ENCODE measurements around the gene STK39. TPM values are rescaled to one million over a fixed set of nuclear protein-coding genes. Genes with fewer than 3 reads are reported as not detected.

Gene STK39
- total RNA-seq, 6 experiments from 2014 or later = 0.29 to 1.2 (median 0.60) TPM

GRCh38 chr2:168075446-168075845, 171.9 kb downstream of the STK39 start:
- Histone ChIP-seq H3K9me3 (no peaks in the 10 kb centered on the region), H3K27ac (no peak overlapping the region), H3K4me1 (no peaks in the 10 kb centered on the region), H3K36me3 (no peaks in the 10 kb centered on the region), H3K27me3 (no peaks in the 10 kb centered on the region), H3K4me3 (no peak overlapping the region)
- 72% methylated on average over 2 of the region's 2 CpGs for WGBS (ENCODE audit: insufficient coverage, low coverage, low lambda C conversion rate, missing lambda C conversion rate)
- ATAC-seq = no peak
- no peak for DNase-seq
- intact Hi-C loops (cut with DNase I) = no loop called here
- no peak for TF ChIP-seq CTCF (IDR thresholded peaks at IDR 0.05)
- no peak for TF ChIP-seq POLR2A (IDR thresholded peaks at IDR 0.05)

- Histone ChIP-seq H3K27me3 (no peaks in the 10 kb centered on the region), H3K36me3 (no peaks in the 10 kb centered on the region), H3K4me3 (no peak overlapping the region), H3K9me3 (no peaks in the 10 kb centered on the region), H3K4me1 (no peaks in the 10 kb centered on the region), H3K27ac (no peak overlapping the region)
- intact Hi-C loops (cut with DNase I) = no loop called here
- WGBS (ENCODE audit: insufficient coverage, low coverage, low lambda C conversion rate, missing lambda C conversion rate) = 87% methylated on average over 1 of the region's 1 CpG
- ATAC-seq = no peak
- no peak for DNase-seq
- no peak for TF ChIP-seq POLR2A (IDR thresholded peaks at IDR 0.05)
- no peak for TF ChIP-seq CTCF (IDR thresholded peaks at IDR 0.05)
These were observed 174.6 kb downstream of the STK39 start for GRCh38 chr2:168072626-168073303.

GRCh38 chr2:168064011-168064998, 183.1 kb downstream of the STK39 start:
- Histone ChIP-seq H3K4me3 (no peak overlapping the region), H3K4me1 (no peaks in the 10 kb centered on the region), H3K27me3 (no peaks in the 10 kb centered on the region), H3K36me3 (no peaks in the 10 kb centered on the region), H3K27ac (no peak overlapping the region), H3K9me3 (no peaks in the 10 kb centered on the region)
- DNase-seq (no peak), ATAC-seq (no peak)
- WGBS (ENCODE audit: insufficient coverage, low coverage, low lambda C conversion rate, missing lambda C conversion rate) = 84% methylated on average over 9 of the region's 9 CpGs
- intact Hi-C loops (cut with DNase I) = no loop called here
- no peak for TF ChIP-seq POLR2A (IDR thresholded peaks at IDR 0.05)
- no peak for TF ChIP-seq CTCF (IDR thresholded peaks at IDR 0.05)

- Histone ChIP-seq H3K27ac (no peak overlapping the region), H3K4me3 (no peak overlapping the region), H3K4me1 (no peaks in the 10 kb centered on the region), H3K27me3 (no peaks in the 10 kb centered on the region), H3K36me3 (no peaks in the 10 kb centered on the region), H3K9me3 (no peaks in the 10 kb centered on the region)
- intact Hi-C loops (cut with DNase I) = no loop called here
- DNase-seq = no peak
- ATAC-seq = no peak
- no peak for TF ChIP-seq POLR2A (IDR thresholded peaks at IDR 0.05)
- WGBS (ENCODE audit: insufficient coverage, low coverage, low lambda C conversion rate, missing lambda C conversion rate) = 62% methylated on average over 3 of the region's 3 CpGs
These were observed 184.5 kb downstream of the STK39 start for GRCh38 chr2:168062936-168063335.

GRCh38 chr2:168062054-168062453, 185.3 kb downstream of the STK39 start:
- DNase-seq (no peak), ATAC-seq (peak in 1 of 4 donors; percentile 53)
- intact Hi-C loops (cut with DNase I) = no loop called here
- H3K4me1 ChIP-seq = no peaks in the 10 kb centered on the region
- no peak overlapping the region for H3K4me3 ChIP-seq
- no peaks in the 10 kb centered on the region for H3K9me3 ChIP-seq
- 47% methylated on average over 6 of the region's 6 CpGs for WGBS (ENCODE audit: insufficient coverage, low coverage, low lambda C conversion rate, missing lambda C conversion rate)
- no peaks in the 10 kb centered on the region for H3K36me3 ChIP-seq
- H3K27me3 ChIP-seq = no peaks in the 10 kb centered on the region
- H3K27ac ChIP-seq = no peak overlapping the region
- TF ChIP-seq POLR2A (IDR thresholded peaks at IDR 0.05) (no peak), CTCF (IDR thresholded peaks at IDR 0.05) (no peak)

All from right lobe of liver (tissue), 6 donors.